B cell (primary cell): ENCODE results near the gene CLN6. TPM values are rescaled to one million over a fixed set of nuclear protein-coding genes. Genes with fewer than 3 reads are reported as not detected.

Source experiments
- ATAC-seq: fragments of 200-7000 bp; cut with Tn5 transposase; one replicate; pipeline ENCODE4 v1.10.0; 2021; ENCODE audit warnings: low read depth, mild to moderate bottlenecking, moderate number of reproducible peaks, moderate library complexity
- CTCF ChIA-PET: fragments of 350-600 bp; sonication (Branson Sonifier 250); formaldehyde crosslinking; loops from one replicate; lab custom pipeline; 2021; ENCODE audit warnings: antibody characterized with exemption, inconsistent platforms; lab: Charles Lee
- POLR2A ChIA-PET: fragments of 350-600 bp; sonication (Branson Sonifier 250); formaldehyde crosslinking; loops from one replicate; lab custom pipeline; 2021; ENCODE audit warnings: antibody characterized with exemption; lab: Charles Lee
- DNase-seq: peaks from one replicate; pipeline ENCODE4 v3.0.0; 2013
- H2AFZ ChIP-seq: 2 replicates; pipeline ENCODE4 v1.6.1; 2012; ENCODE audit warnings: mild to moderate bottlenecking, low read depth, low read length; ENCODE audit not compliant: insufficient read depth, poor library complexity, severe bottlenecking
- H3K27ac ChIP-seq, 2 donors: 1 replicate in 1 of 2; 2 replicates in 1 of 2; pipeline ENCODE4 v1.5.1; 2012 to 2013; ENCODE audit warnings: low read length in 2 of 2, mild to moderate bottlenecking in 2 of 2, moderate library complexity in 1 of 2
- H3K27me3 ChIP-seq, 4 experiments: fragments of 200-600 bp in 1 of 4; sonication (generic) in 1 of 4; replicated peaks in 1 of 4; 1 replicate in 2 of 4; 2 replicates in 2 of 4; pipeline versions ENCODE4 v1.6.1 to v1.7.0; 2013 to 2016; ENCODE audit warnings: low read length in 3 of 4, mild to moderate bottlenecking in 2 of 4, mixed read lengths in 1 of 4, moderate library complexity in 1 of 4; ENCODE audit not compliant: insufficient read depth in 4 of 4, control insufficient read depth in 3 of 4; ENCODE audit errors: control extremely low read depth in 1 of 4
- H3K36me3 ChIP-seq, 2 experiments: replicated peaks in 1 of 2; 1 replicate in 1 of 2; 2 replicates in 1 of 2; pipeline versions ENCODE4 v1.6.1 to v1.7.1; 2013; ENCODE audit warnings: low read length in 1 of 2; ENCODE audit not compliant: insufficient read depth in 2 of 2, control insufficient read depth in 1 of 2; ENCODE audit errors: control extremely low read depth in 1 of 2, extremely low read depth in 1 of 2
- H3K4me1 ChIP-seq, 2 donors: fragments of 200-600 bp in 1 of 2; sonication (generic) in 1 of 2; 1 replicate in 1 of 2; 2 replicates in 1 of 2; pipeline versions ENCODE4 v1.5.1 to v1.6.1; 2013 to 2017; ENCODE audit warnings: low read length in 2 of 2; ENCODE audit not compliant: control insufficient read depth in 2 of 2, insufficient read depth in 2 of 2
- H3K4me2 ChIP-seq: replicated peaks from 2 replicates; pipeline ENCODE3; 2012; ENCODE audit warnings: mild to moderate bottlenecking, low read depth, low read length; ENCODE audit not compliant: poor library complexity, severe bottlenecking
- H3K4me3 ChIP-seq, 5 experiments: fragments of 200-600 bp in 1 of 5; sonication (generic) in 1 of 5; 1 replicate in 3 of 5; 2 replicates in 2 of 5; pipeline versions ENCODE4 v1.5.1 to v1.7.0; 2011 to 2016; ENCODE audit warnings: low read length in 4 of 5, mild to moderate bottlenecking in 4 of 5, low read depth in 2 of 5, control low read depth in 1 of 5, moderate library complexity in 1 of 5; ENCODE audit not compliant: insufficient read depth in 1 of 5; ENCODE audit errors: control extremely low read depth in 1 of 5, extremely low read depth in 1 of 5
- H3K79me2 ChIP-seq: fragments of 200-600 bp; sonication (generic); one replicate; pipeline ENCODE4 v1.6.0; 2016; ENCODE audit warnings: low read length; ENCODE audit not compliant: control insufficient read depth, insufficient read depth
- H3K9ac ChIP-seq: fragments of 200-600 bp; sonication (generic); 2 replicates; pipeline ENCODE4 v1.6.1; 2017; ENCODE audit warnings: mild to moderate bottlenecking, low read length, moderate library complexity
- H3K9me3 ChIP-seq, 3 donors: one replicate each; pipeline versions ENCODE4 v1.6.1 to v1.7.1; 2013; ENCODE audit warnings: low read length in 2 of 3; ENCODE audit not compliant: control insufficient read depth in 2 of 3, insufficient read depth in 1 of 3; ENCODE audit errors: control extremely low read depth in 1 of 3
- H4K20me1 ChIP-seq: 2 replicates; pipeline ENCODE4 v1.6.0; 2012; ENCODE audit warnings: mild to moderate bottlenecking, low read length; ENCODE audit not compliant: insufficient read depth, control insufficient read depth, poor library complexity, severe bottlenecking
- H3K27ac Mint-ChIP-seq: one replicate; pipeline ENCODE4 v1.8.0; 2021; ENCODE audit warnings: mixed read lengths
- H3K27me3 Mint-ChIP-seq: one replicate; pipeline ENCODE4 v1.8.0; 2021; ENCODE audit warnings: mixed read lengths
- H3K4me1 Mint-ChIP-seq: one replicate; pipeline ENCODE4 v1.8.0; 2021; ENCODE audit warnings: mixed read lengths
- H3K4me3 Mint-ChIP-seq: one replicate; pipeline ENCODE4 v1.8.0; 2021; ENCODE audit warnings: mixed read lengths
- H3K9me3 Mint-ChIP-seq: one replicate; pipeline ENCODE4 v1.8.0; 2022; ENCODE audit warnings: mixed read lengths; ENCODE audit not compliant: insufficient read depth
- CTCF ChIP-seq: fragments of 200-600 bp; IDR thresholded peaks from one replicate; pipeline ENCODE4 v1.8.0; 2022; ENCODE audit warnings: antibody characterized with exemption, mild to moderate bottlenecking
- EZH2 ChIP-seq: IDR thresholded peaks from 2 replicates; pipeline ENCODE4 v1.6.1; 2012; ENCODE audit warnings: borderline replicate concordance, low read depth, mild to moderate bottlenecking, moderate library complexity, low read length; ENCODE audit not compliant: insufficient read depth, poor library complexity, severe bottlenecking
- WGBS: methylation state at CpG from one replicate; pipeline ENCODE4 v1.1.5; 2013; ENCODE audit warnings: missing lambda C conversion rate; ENCODE audit not compliant: insufficient coverage; 5-methylcytosine and 5-hydroxymethylcytosine counted together
- intact Hi-C: fragments of 100-400 bp; cut with micrococcal nuclease; formaldehyde crosslinking; loops from one replicate; pipeline ENCODE4 v1.10.0; 2022
- polyA plus RNA-seq: library from polyadenylated mRNA; depleted of rRNA; stranded (reverse); fragments of >200 nt; gene quantifications from 2 replicates; pipeline ENCODE4 v1.2.3, GENCODE V29; 2012
- total RNA-seq, 2 donors: library from RNA; stranded (reverse); fragments of 120-200 nt in 1 of 2; gene quantifications; 1 replicate in 1 of 2; 2 replicates in 1 of 2; pipeline versions ENCODE4 v1.2.3 to v1.2.4, GENCODE V29; 2013 to 2022

CLN6 gene
- total and polyA plus RNA-seq, 2 donors (not counting 1 experiment from before 2014, with no cell fraction given): 22.8 TPM

GRCh38 chr15:68184616-68185480, 44.7 kb downstream of the CLN6 start:
- Histone ChIP-seq H3K27ac (no peak overlapping the region), H3K9me3 (no peaks in the 10 kb centered on the region), H3K79me2 (no peaks in the 10 kb centered on the region), H3K4me3 (no peak overlapping the region), H3K27me3 (no peaks in the 10 kb centered on the region), H3K4me2 (no peak overlapping the region), H3K4me1 (no peaks in the 10 kb centered on the region), H3K36me3 (peaks cover 17 to 75% of the 10 kb centered on the region in 2 experiments), H3K9ac (no peak overlapping the region), H2AFZ (no peak overlapping the region), H4K20me1 (peaks cover 5% of the 10 kb centered on the region)
- WGBS: 98% methylated on average over 3 of the region's 5 CpGs
- Mint-ChIP-seq H3K9me3 (no peaks in the 10 kb centered on the region), H3K4me3 (no peak overlapping the region), H3K27me3 (no peaks in the 10 kb centered on the region), H3K4me1 (peaks cover 6% of the 10 kb centered on the region), H3K27ac (no peak overlapping the region)
- intact Hi-C loops: no loop called here
- ChIA-PET POLR2A (no interaction called here), CTCF (interaction anchor here (1.1 to 1.8 kb wide), 2 partner anchors 9 to 30 kb away, joined by 4 read pairs; no protein-coding TSS in a partner anchor)
- no peak for TF ChIP-seq EZH2
- TF ChIP-seq CTCF: no peak
- no peak for DNase-seq
- ATAC-seq: no peak
